Liver (tissue), 3 donors: Measurements from ENCODE around the gene NTMT2.

Experiments used
- ATF3 ChIP-seq: IDR thresholded peaks from 2 replicates; pipeline ENCODE4 v1.6.1; 2016; ENCODE audit warnings: antibody characterized with exemption
- CTCF ChIP-seq: fragments of 150-350 bp; IDR thresholded peaks from 2 replicates; pipeline ENCODE4 v1.5.1; 2017; ENCODE audit warnings: improper control_type of control experiment, low read depth, low read length; ENCODE audit not compliant: missing input control
- donor health status: healthy.
- donor health status: healthy.

GRCh38 chr1:170156594-170156993 is 10.8 kb downstream of the NTMT2 start:
- TF ChIP-seq CTCF (no peak), ATF3 (no peak)
